GM18502 (cell line): Measurements from ENCODE around the gene ARHGAP28.
"Not testable (repeated sequence)": the region's sequence is repeated elsewhere in the genome, so short reads cannot be mapped to it uniquely, and the experiment has no call there.

Source experiments
- ATAC-seq: cut with Tn5 transposase; IDR thresholded peaks from one replicate; pipeline ENCODE4 v1.9.1; 2021; ENCODE audit warnings: mild to moderate bottlenecking; ENCODE audit not compliant: unreplicated experiment, poor library complexity

The ARHGAP28 gene

GRCh38 chr18:6800309-6800708 lies 70.8 kb downstream of the ARHGAP28 start:
- not testable (repeated sequence) for ATAC-seq

GRCh38 chr18:6807515-6808257 lies 78.2 kb downstream of the ARHGAP28 start:
- ATAC-seq, result no peak

GRCh38 chr18:6810191-6810590 lies 80.7 kb downstream of the ARHGAP28 start:
- no peak for ATAC-seq

- ATAC-seq, result no peak
Observed at GRCh38 chr18:6811816-6812215, 82.3 kb downstream of the ARHGAP28 start.

- no peak for ATAC-seq
Observed at GRCh38 chr18:6814882-6815425, 85.4 kb downstream of the ARHGAP28 start.

- ATAC-seq, result no peak
Observed at GRCh38 chr18:6816154-6816553, 86.6 kb downstream of the ARHGAP28 start.

GRCh38 chr18:6819332-6819731 lies 89.8 kb downstream of the ARHGAP28 start:
- no peak for ATAC-seq

GRCh38 chr18:6820314-6820713 lies 90.8 kb downstream of the ARHGAP28 start:
- no peak for ATAC-seq

GRCh38 chr18:6821356-6821755 lies 91.8 kb downstream of the ARHGAP28 start:
- ATAC-seq, result no peak

- not testable (repeated sequence) for ATAC-seq
Observed at GRCh38 chr18:6827161-6827560, 97.6 kb downstream of the ARHGAP28 start.

GRCh38 chr18:6827566-6827965 lies 98.0 kb downstream of the ARHGAP28 start:
- ATAC-seq, result not testable (repeated sequence)

- no peak for ATAC-seq
Observed at GRCh38 chr18:6830916-6831315, 101.4 kb downstream of the ARHGAP28 start.

- ATAC-seq, result no peak
Observed at GRCh38 chr18:6835345-6835744, 105.8 kb downstream of the ARHGAP28 start.

GRCh38 chr18:6836331-6836730 lies 106.8 kb downstream of the ARHGAP28 start:
- no peak for ATAC-seq

- no peak for ATAC-seq
Observed at GRCh38 chr18:6837904-6838303, 108.4 kb downstream of the ARHGAP28 start.

GRCh38 chr18:6842081-6842480 lies 112.6 kb downstream of the ARHGAP28 start:
- ATAC-seq, result no peak

- ATAC-seq, result no peak
Observed at GRCh38 chr18:6843308-6843707, 113.8 kb downstream of the ARHGAP28 start.

GRCh38 chr18:6845521-6845920 lies 116.0 kb downstream of the ARHGAP28 start:
- not testable (repeated sequence) for ATAC-seq

- no peak for ATAC-seq
Observed at GRCh38 chr18:6850396-6850795, 120.9 kb downstream of the ARHGAP28 start.

- no peak for ATAC-seq
Observed at GRCh38 chr18:6851480-6851879, 122.0 kb downstream of the ARHGAP28 start.

- ATAC-seq, result no peak
Observed at GRCh38 chr18:6854811-6855210, 125.3 kb downstream of the ARHGAP28 start.

- ATAC-seq, result no peak
Observed at GRCh38 chr18:6855767-6856166, 126.3 kb downstream of the ARHGAP28 start.
